ENCODE data around the gene FLT3. TPM values are rescaled to one million over a fixed set of nuclear protein-coding genes. Genes with fewer than 3 reads are reported as not detected.

FLT3 gene
- total RNA-seq = not detected in 2 replicates

DNA sequence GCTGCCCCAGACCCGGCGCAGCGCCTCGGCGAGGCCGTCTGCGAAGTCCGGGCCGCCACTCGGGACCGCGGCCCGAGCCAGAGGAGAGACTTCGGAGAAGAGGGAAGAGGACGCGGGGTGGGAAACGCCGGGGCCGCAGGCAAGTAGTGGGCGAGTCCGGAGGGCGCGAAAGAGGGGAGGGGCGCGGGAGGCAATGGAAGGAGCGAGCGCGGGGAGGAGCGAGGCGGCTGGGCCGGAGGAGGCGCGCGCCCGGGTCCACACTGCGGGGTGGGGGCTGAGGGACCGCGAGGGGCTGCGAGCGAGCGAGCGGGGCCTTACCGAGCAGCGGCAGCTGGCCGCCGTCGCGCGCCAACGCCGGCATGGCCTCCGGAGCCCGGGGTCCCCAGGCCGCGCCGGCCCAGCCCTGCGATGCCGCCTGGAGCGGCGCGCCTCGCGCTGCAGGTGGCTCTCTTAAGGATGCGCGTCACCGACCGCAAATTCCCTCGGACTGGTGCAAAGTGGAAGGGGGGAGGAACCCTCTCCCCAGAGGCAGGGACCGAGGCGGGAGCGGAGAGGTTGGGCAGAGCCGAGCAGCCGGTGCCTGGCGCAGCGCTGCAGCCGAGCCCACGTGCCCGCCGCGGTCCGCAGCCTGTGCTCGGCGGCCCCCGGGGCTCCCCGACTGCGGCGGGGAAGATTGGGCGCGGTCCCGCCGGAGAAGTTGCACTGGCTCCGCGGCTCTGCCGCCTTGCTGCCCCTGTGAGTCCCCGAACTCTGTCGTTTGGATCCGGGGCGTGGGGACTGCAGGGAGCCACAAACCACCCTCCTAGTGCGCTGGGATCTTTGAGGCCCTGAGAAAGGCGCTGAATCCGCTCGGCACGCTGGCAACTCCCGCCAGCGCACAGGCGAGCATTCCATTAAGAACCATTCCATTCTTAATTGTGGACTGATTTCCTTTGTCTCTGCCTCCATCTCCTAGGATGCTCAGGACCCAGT, at the start of gene FLT3:
FLT3 (minus strand) TSS at position 427 of the 972 bp plus-strand sequence; CDS start at position 361, 66 bp downstream.

DNA sequence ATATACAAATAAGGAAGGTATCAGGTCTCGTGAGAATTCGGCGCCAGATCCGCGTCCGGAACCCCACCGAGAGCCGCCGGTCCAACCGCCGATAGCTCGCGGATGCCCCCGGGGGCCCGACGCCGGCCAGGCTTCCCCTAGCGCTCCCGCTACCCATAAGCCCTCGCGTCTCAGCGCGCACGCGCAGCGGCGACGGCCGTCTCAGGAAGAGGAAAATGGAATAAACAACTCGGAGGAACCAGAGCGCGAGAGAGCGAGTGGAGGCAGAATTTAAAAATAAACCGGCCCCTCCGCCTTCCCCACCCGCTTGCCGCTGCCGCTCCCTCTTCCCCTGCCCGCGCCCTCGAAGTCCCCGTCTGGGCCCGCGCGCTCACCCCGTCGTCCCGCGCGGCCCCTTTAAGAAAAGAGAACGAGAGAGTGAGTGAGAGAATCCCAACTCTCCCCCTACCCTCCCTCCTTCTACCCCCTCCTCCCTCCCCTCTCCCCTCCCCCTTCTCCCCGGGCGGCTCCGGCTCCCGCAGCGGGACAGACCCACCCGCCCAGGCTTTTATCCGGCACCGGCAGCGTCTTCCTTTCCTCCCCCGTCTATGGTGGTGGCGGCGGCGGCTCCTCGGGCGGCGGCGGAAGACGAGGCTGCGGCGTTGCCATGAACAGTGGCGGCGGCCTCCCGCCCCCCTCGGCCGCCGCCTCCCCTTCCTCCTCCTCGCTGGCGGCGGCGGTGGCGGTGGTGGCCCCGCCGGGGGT, 37.8 kb upstream of the FLT3 start, which contains the start of gene PAN3:
PAN3 (plus strand) TSS at position 534 of the 744 bp plus-strand sequence; CDS start at position 647, 113 bp downstream.

DNA sequence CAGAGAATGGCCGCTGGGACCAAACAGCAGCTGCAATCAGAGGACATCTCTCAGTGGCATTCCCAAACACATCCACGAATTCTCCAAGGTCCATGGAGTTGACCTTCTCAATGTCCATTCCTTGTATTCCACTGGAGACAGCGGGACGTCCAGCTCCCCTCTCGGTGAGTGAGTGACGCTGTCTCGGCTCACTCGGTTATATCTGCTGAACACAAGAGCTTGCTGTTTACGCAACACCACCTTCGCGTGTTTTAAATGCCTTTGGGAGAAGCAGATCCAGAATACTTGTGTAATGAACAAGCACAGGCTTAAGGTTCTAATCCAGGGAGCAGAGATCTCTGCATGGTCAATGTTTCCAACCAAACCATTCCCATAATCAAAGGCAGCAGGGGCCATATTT, 111.9 kb downstream of the FLT3 start, which contains the start of gene URAD:
URAD (minus strand) TSS at position 174 of the 400 bp plus-strand sequence; CDS start at position 118, 56 bp downstream.

DNA sequence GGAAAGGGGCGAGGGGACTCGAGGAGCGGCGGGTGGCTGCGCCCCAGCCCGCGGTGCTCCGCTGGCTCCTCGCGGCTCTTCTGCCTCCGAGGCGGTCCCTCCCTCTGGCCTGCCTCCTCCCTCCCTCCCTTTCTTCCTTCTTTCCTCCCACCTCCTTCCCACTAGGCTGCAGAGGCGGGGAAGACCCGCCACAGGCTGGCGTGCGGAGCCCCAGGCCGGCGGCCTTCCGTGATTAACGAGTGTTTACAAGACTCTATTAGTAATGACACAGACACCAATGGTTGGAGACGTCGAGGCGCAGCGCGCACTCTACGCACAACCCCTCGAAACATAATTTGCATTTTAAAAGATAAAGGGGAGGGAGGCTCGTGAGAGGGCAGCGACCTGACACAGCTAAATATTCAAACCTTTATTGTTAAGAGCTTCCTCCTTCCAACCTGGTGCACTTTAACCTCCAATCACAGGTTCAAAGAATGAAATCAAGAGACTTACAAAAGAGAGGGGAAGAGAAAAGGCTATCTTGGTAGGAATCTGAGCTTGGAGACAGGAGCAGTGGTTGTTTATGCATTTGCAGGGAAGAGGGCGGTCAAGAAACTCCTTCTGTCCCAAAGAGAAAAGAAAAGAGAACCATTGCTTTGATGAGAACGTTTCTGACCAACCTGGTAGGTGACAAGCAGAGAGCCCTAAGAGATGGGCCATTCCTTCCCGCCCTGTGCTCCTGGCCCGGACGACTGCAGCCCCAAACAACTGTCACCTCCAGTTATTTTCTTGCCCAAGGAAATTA, 131.1 kb downstream of the FLT3 start, which contains the start of gene CDX2:
CDX2 (minus strand) TSS at position 234 of the 784 bp plus-strand sequence. CDS start 309 bp downstream, outside the sequence.

Small RNA genes lying within 50 kb of the gene (small RNA-seq; reads per million reads assigned to genes)
- gene RN7SL272P (ENCODE audit: low replicate concordance) = not detected

Other genes with a start within 250 kb of the FLT3 start
- not detected in 2 replicates for gene PDX1, start 180.6 kb downstream of the FLT3 start, total RNA-seq
- gene CDX2, start 131.3 kb downstream of the FLT3 start, total RNA-seq = not detected in 2 replicates
- not detected in 2 replicates for gene URAD, start 111.9 kb downstream of the FLT3 start, total RNA-seq
- 20.8 and 23.5 TPM in 2 replicates for gene PAN3, start 38.0 kb upstream of the FLT3 start, total RNA-seq